K562 (cell line): ENCODE measurements around the gene XRCC5. TPM values are rescaled to one million over a fixed set of nuclear protein-coding genes. Genes with fewer than 3 reads are reported as not detected.

Source experiments
- ATAC-seq: fragments of 200-7000 bp; cut with Tn5 transposase; 3 replicates; pipeline ENCODE4 v1.9.1; 2020; ENCODE audit warnings: moderate library complexity
- BruUV-seq: library from RNA; stranded (reverse); fragments of 400-500 nt; replicated peaks from 2 replicates; lab custom pipeline; 2021; lab: Mats Ljungman, UMichigan
- CTCF ChIA-PET: fragments of 300-600 bp; formaldehyde crosslinking; extraction: SDS; loops from one replicate; lab custom pipeline; 2021; ENCODE audit warnings: low intra/inter-chr PET ratio; lab: Yijun Ruan, JAX
- POLR2A ChIA-PET: fragments of 300-600, 350-650 bp; sonication (Branson Sonifier 250); formaldehyde crosslinking; extraction: SDS; loops from one replicate; lab custom pipeline; 2021; ENCODE audit warnings: antibody characterized with exemption, inconsistent platforms; lab: Yijun Ruan, JAX
- DNase-seq, 4 experiments: peaks; one replicate each; pipeline versions ENCODE4 v3.0.0 to v3.0.0-alpha.2; 2011 to 2018; ENCODE audit warnings: low spot score in 3 of 4, mixed read lengths in 3 of 4; ENCODE audit errors: extremely low read depth in 1 of 4
- FAIRE-seq: peaks from 2 replicates; lab custom pipeline; 2011; peaks lifted over from hg19 to GRCh38; lab: Jason Lieb, UNC
- H2AFZ ChIP-seq: 2 replicates; pipeline ENCODE4 v1.6.0; 2011; ENCODE audit warnings: low read depth, low read length, control low read depth, inconsistent platforms
- H3K27ac ChIP-seq: fragments of 200-600 bp; 3 replicates; pipeline ENCODE4 v1.8.0; 2011; ENCODE audit warnings: low read depth, mild to moderate bottlenecking, control low read depth, inconsistent platforms, low read length, moderate library complexity, mixed read lengths; ENCODE audit errors: extremely low read depth
- H3K27me3 ChIP-seq, 2 experiments: fragments of 300-600 bp in 1 of 2; 2 replicates in 1 of 2; 3 replicates in 1 of 2; pipeline versions ENCODE4 v1.6.0 to v1.8.0; 2011; ENCODE audit warnings: inconsistent platforms in 2 of 2, low read length in 2 of 2, mild to moderate bottlenecking in 1 of 2, mixed read lengths in 1 of 2, moderate library complexity in 1 of 2; ENCODE audit not compliant: control insufficient read depth in 2 of 2, insufficient read depth in 2 of 2
- H3K36me3 ChIP-seq: fragments of 300-600 bp; 3 replicates; pipeline ENCODE4 v1.8.0; 2011; ENCODE audit warnings: mild to moderate bottlenecking, low read length, inconsistent platforms; ENCODE audit not compliant: control insufficient read depth, insufficient read depth
- H3K4me1 ChIP-seq, 2 experiments: fragments of 200-600 bp in 1 of 2; replicated peaks in 1 of 2; 2 replicates in 1 of 2; 3 replicates in 1 of 2; pipeline versions ENCODE4 v1.5.1 to v1.8.0; 2011; ENCODE audit warnings: inconsistent platforms in 2 of 2, low read length in 2 of 2, mild to moderate bottlenecking in 1 of 2, mixed read lengths in 1 of 2, moderate library complexity in 1 of 2; ENCODE audit not compliant: control insufficient read depth in 2 of 2, insufficient read depth in 2 of 2
- H3K4me2 ChIP-seq: 2 replicates; pipeline ENCODE4 v1.6.1; 2011; ENCODE audit warnings: low read length, control low read depth, inconsistent platforms, mixed read lengths; ENCODE audit not compliant: insufficient read depth
- H3K4me3 ChIP-seq: fragments of 200-600 bp; sonication (generic), shearing (Covaris generic); 2 replicates; pipeline ENCODE4 v1.5.1; 2016; ENCODE audit warnings: control low read depth, inconsistent platforms
- H3K79me2 ChIP-seq: fragments of 200-600 bp; 3 replicates; pipeline ENCODE4 v1.8.0; 2011; ENCODE audit warnings: low read length, inconsistent platforms; ENCODE audit not compliant: control insufficient read depth, insufficient read depth
- H3K9ac ChIP-seq, 2 experiments: 2 replicates each; pipeline versions ENCODE4 v1.6.0 to v1.6.1; 2011; ENCODE audit warnings: low read depth in 2 of 2, low read length in 2 of 2, control low read depth in 1 of 2, inconsistent platforms in 1 of 2, mild to moderate bottlenecking in 1 of 2, mixed read lengths in 1 of 2; ENCODE audit not compliant: insufficient read depth in 1 of 2
- H3K9me1 ChIP-seq: one replicate; pipeline ENCODE4 v1.6.0; 2011; ENCODE audit warnings: inconsistent platforms, mild to moderate bottlenecking, low read length, moderate library complexity; ENCODE audit not compliant: control insufficient read depth, insufficient read depth
- H3K9me3 ChIP-seq: replicated peaks from 2 replicates; pipeline ENCODE4 v1.5.1; 2011; ENCODE audit warnings: low read depth, low read length, inconsistent platforms; ENCODE audit not compliant: control insufficient read depth, insufficient read depth
- H4K20me1 ChIP-seq: replicated peaks from 2 replicates; pipeline ENCODE4 v1.6.1; 2011; ENCODE audit warnings: low read length, inconsistent platforms, mixed read lengths; ENCODE audit not compliant: control insufficient read depth, insufficient read depth
- ARNT ChIP-seq, 2 experiments: fragments of 450-650 bp; IDR thresholded peaks; 2 replicates each; pipeline ENCODE4 v1.6.1; 2016; ENCODE audit warnings: mild to moderate bottlenecking in 1 of 2
- FOS ChIP-seq: IDR thresholded peaks from 3 replicates; pipeline ENCODE4 v1.6.1; 2011; ENCODE audit not compliant: insufficient read length; ENCODE audit errors: extremely low read depth
- HNRNPUL1 ChIP-seq: fragments of 200-400 bp; formaldehyde crosslinking; IDR thresholded peaks from 2 replicates; pipeline ENCODE4 v1.6.1; 2017; ENCODE audit warnings: low read length
- LARP7 ChIP-seq: fragments of 450-650 bp; IDR thresholded peaks from 2 replicates; pipeline ENCODE4 v1.6.1; 2016
- NFXL1 ChIP-seq: fragments of 450-650 bp; formaldehyde crosslinking; IDR thresholded peaks from 2 replicates; pipeline ENCODE4 v1.4.0; 2021; ENCODE audit warnings: mild to moderate bottlenecking
- PML ChIP-seq: IDR thresholded peaks from 2 replicates; pipeline ENCODE4 v1.6.1; 2012; ENCODE audit warnings: low read length, inconsistent platforms
- SMAD3 ChIP-seq: fragments of 450-650 bp; formaldehyde crosslinking; conservative IDR thresholded peaks from 2 replicates; pipeline ENCODE4 v1.4.0; 2020; ENCODE audit warnings: mild to moderate bottlenecking
- TAF1 ChIP-seq: IDR thresholded peaks from 2 replicates; pipeline ENCODE4 v1.6.1; 2011; ENCODE audit warnings: mild to moderate bottlenecking, low read length, moderate library complexity; ENCODE audit not compliant: insufficient read depth, control insufficient read depth, severe bottlenecking; ENCODE audit errors: extremely low read depth
- TEAD2 ChIP-seq: fragments of 450-650 bp; IDR thresholded peaks from 2 replicates; pipeline ENCODE4 v1.6.1; 2016; ENCODE audit warnings: missing genetic modification characterization, control low read depth, missing compliant biosample characterization
- TFAM ChIP-seq: fragments of 250-450 bp; sonication (Bioruptor Pico); conservative IDR thresholded peaks from 2 replicates; pipeline ENCODE4 v1.5.0; 2021; ENCODE audit warnings: mild to moderate bottlenecking, moderate library complexity
- ZNF274 ChIP-seq: IDR thresholded peaks from 2 replicates; pipeline ENCODE4 v1.6.1; 2011; ENCODE audit warnings: low read depth, mild to moderate bottlenecking, low read length, moderate library complexity, borderline replicate concordance
- ZZZ3 ChIP-seq: fragments of 450-650 bp; IDR thresholded peaks from 2 replicates; pipeline ENCODE4 v1.6.1; 2016; ENCODE audit warnings: antibody characterized with exemption, mild to moderate bottlenecking, moderate library complexity
- WGBS: fragments of 100-300 bp; shearing (Covaris generic); methylation state at CpG from one replicate; pipeline ENCODE4 v1.1.6; 2016; ENCODE audit warnings: low coverage, mixed read lengths; ENCODE audit not compliant: insufficient coverage; ENCODE audit errors: missing lambda C conversion rate; 5-methylcytosine and 5-hydroxymethylcytosine counted together
- in situ Hi-C: fragments of 300-500 bp; cut with MboI; formaldehyde crosslinking; loops from 4 replicates; pipeline ENCODE4 v1.15.0; 2018; ENCODE audit warnings: inconsistent platforms, mixed read lengths
- intact Hi-C: fragments of 100-400 bp; cut with micrococcal nuclease; formaldehyde crosslinking; loops from 2 replicates; pipeline ENCODE4 v1.14.2; 2022
- polyA plus RNA-seq, 8 experiments: library from polyadenylated mRNA; depleted of rRNA in 4 of 8; stranded (reverse) in 5 of 8; unstranded in 3 of 8; fragments of >200 nt; fragmentation: Nextera tagmentation in 2 of 8; fragmentation: Illumina TruSeq in 1 of 8; extraction: Ambion mirVana in 2 of 8; extraction: Trizol in 1 of 8; gene quantifications; 2 replicates each; pipeline versions ENCODE4 v1.2.1 to v1.2.3, GENCODE V29; 2011 to 2014; ENCODE audit warnings: inconsistent platforms in 1 of 8, missing spikeins in 1 of 8
- total RNA-seq, 7 experiments: library from RNA; depleted of rRNA in 6 of 7; stranded (reverse); fragments of >200 nt in 6 of 7; fragmentation: Illumina TruSeq in 2 of 7; extraction: Trizol in 2 of 7; gene quantifications; 2 replicates each; pipeline versions ENCODE4 v1.2.1 to v1.2.3, GENCODE V29; 2011 to 2021; ENCODE audit warnings: low replicate concordance in 1 of 7

The XRCC5 gene
- total and polyA plus RNA-seq, 9 of the 15 experiments (the other 6 are each of a cell fraction or from before 2014, with no cell fraction given) = 168 to 551 (median 297) TPM

DNA sequence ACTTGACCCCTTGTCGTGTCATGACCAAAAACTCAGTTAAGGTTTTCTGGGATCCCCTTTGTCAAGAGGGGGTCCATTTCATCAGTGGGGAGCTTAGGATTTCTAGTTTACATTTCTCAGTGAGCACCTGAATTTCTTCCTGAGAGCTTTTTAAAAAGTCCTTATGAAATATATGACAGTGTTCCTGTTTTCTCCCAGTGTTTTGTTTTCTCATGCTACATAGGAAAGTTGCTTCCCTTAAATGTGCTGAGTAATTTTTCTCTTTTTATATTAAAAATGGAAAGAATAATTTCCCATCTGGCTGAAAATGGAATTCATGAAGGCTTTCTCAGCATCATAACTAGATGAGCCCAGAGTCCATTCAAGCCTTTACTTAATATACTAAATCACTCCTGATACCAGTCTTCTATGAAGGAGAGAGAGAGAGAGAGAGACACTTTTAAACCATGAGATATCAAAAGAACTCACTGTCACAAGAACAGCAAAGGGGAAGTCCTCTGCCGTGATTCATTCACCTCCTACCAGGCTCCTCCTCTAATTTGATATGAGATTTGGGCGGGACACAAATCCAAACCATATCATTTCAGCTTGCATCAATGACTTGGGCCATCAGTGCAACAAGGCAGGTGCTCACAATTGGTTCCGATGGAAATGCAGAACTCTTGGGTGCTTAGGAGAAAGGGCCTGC, 61.1 kb downstream of the XRCC5 start:
- Histone ChIP-seq H3K4me2 (no peak overlapping the region), H3K27ac (no peak overlapping the region), H3K9ac (no peak overlapping the region), H2AFZ (no peak overlapping the region), H4K20me1 (no peaks in the 10 kb centered on the region), H3K9me3 (no peaks in the 10 kb centered on the region), H3K4me1 (no peaks in the 10 kb centered on the region), H3K36me3 (peaks cover 87% of the 10 kb centered on the region), H3K27me3 (no peaks in the 10 kb centered on the region), H3K79me2 (peaks cover 15% of the 10 kb centered on the region; the same call in 1 of the 3 replicates), H3K4me3 (no peak overlapping the region), H3K9me1 (no peaks in the 10 kb centered on the region)
- DNase-seq (no peak), ATAC-seq (no peak), FAIRE-seq (no peak)
- ChIA-PET CTCF (no interaction called here), POLR2A (no interaction called here)
- no peak for TF ChIP-seq TFAM (CRISPR knock-in tag)
- TF ChIP-seq PML = no peak
- TF ChIP-seq TAF1 = no peak
- no peak for TF ChIP-seq ARNT (IDR thresholded peaks at IDR 0.05)
- no peak for TF ChIP-seq SMAD3 (CRISPR knock-in tag)
- no peak for TF ChIP-seq ZZZ3
- TF ChIP-seq FOS = no peak
- no peak for TF ChIP-seq NFXL1 (CRISPR knock-in tag)
- no peak for TF ChIP-seq HNRNPUL1
- TF ChIP-seq LARP7 = no peak
- TF ChIP-seq ZNF274 = no peak
- TF ChIP-seq TEAD2 (tag) = no peak
- BruUV-seq = no TSS peak
- in situ Hi-C loops = no loop called here
- WGBS = 84% methylated on average over 3 of the region's 4 CpGs
- intact Hi-C loops = no loop called here
